Stimulated activated CD4-positive, alpha-beta T cell treated with anti-CD3 and anti-CD28 coated beads, Interleukin-4, amount 100 ng/mL, for 48 hours (primary cell): ENCODE measurements around the gene PPIF.

Experiments used
- DNase-seq, 2 donors: peaks; one replicate each; pipeline ENCODE4 v3.0.0-alpha.2; 2020; ENCODE audit warnings: low read depth in 2 of 2

Gene PPIF

DNA sequence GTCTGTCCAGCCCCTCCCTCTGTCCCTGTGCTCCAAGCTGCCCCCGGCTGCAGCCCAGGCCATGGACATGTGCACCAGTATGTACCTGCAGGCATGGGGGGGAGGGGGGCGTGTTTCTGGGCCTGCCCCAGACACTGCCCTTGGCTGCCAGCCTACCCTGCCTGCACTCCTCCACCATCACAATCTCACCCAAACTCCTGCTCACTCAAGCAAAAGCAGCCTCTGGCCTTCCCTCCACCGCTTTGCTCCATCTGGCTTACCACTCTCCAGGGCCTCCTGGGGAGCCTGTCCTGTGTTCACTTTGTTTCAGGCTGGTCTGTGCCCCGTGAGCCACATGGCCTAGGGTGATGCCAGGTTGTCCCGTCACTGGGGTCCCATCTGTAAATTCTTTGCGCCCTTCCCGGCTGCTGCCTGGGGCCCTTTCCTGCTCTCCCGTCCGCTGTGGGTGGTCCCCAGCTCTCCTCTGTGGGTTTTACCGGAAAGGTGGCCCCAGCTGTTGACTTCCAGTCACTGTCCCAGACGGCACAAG is 33.3 kb upstream of the PPIF start:
- no peak for DNase-seq

DNA sequence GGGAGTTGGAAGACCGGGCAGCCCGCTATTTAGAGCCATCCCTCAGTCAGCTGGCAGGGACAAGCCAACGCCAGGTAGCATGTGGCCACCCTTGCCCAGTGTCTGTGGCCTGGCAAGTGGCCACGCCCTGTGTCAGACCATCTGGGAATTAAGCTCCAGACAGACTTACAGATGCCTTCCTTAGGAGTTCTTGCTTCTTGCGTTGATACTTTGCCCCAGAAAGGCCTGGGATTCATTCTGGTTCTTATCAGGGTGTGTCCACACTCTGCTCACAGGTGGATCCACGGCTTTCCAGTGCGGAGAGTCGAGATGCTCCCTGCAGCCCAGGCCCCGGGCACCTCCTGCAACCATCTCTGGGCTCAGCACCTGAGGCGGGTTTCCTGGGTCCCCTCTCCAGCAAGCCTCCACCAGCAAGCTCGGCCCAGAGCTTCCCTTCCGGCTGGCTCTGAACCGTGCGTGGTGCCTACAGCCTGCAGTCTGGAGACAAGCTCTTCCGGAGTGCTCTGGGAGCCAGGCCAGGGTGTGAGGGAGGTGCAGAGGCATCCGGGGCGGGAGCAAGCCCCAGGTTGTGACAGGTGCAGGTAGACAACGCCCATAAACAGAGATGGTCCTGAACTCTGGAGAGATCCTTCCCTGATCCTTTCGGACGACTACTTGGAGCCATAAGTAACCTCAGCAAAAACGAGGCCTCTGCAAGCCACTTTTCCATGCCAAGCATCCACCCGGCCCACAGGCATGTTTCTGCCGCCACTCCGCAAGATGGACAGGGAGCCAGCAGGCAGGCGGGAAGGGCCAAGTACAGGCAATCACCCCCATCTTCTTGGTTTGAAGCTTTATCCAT is 32.3 kb upstream of the PPIF start:
- DNase-seq = no peak

DNA sequence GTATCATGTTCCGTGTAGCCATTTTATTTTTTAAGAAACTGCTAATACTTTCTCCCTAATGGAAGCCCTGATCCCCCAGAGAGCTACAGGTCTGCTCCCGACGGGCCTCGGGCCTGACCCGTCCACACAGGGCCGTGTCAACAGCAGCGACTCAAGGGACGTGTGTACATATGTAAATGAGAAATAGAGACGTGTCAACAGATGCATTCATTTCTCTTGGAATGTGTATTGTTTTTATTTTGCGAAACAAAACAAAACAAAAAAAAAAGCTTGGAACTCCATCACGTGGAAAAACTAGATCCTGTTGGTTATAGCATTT is 31.7 kb upstream of the PPIF start:
- DNase-seq = no peak

DNA sequence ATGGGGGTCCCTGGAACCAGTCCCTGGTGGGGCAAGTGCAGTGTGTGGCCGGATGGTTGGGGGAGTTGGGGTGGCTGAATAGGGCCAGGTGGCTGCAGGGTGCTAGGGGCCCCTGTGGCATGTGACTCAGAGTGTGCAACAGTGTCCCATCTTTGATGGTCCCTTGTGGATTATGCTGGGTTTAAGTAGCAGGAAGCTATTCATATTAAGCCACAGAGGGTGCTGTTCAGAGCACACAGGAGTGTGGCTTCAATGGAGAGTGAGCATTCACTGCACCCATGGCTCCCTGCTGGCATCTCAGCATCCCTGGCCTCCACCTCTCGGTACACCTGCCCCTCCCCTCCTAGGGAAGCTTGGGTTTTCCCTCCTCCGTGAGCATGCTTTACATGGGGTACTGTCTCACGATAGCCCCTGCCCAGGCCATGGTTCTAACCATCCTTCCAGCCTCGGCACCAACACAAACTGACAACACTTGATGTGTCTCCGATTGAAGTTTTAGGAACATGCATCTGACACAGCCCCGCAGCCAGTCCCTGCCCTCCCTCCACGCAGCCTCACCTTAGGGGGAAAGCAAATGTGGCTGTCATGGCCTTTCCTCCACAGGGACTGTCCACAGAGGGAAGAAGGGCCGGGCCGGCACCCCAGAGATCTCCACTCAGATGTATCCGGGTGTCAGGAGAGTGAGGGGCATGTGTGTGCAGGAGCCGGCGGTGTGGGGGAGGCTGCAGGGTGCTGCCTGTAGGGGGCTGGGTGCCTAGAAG is 30.4 kb upstream of the PPIF start:
- DNase-seq = no peak

DNA sequence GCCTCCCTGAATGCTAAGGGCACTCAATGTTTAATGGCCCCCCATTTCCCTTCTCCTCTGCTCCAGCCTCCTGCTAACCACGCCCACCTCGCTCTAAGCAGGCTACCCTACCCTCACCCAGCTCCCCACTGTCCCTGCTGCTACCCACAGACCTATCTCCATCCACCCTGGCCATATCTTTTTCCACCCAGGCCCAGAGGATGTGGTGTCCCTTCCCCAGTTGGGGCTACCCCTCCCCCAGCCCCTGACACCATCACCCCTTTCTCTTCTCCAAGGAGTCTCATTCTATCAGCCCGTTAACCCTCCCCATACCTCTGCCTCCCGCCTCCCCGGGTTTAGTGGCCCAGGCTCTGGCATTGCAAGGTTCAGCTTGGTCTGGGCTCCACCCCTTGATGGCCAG is 28.9 kb upstream of the PPIF start:
- DNase-seq = no peak

DNA sequence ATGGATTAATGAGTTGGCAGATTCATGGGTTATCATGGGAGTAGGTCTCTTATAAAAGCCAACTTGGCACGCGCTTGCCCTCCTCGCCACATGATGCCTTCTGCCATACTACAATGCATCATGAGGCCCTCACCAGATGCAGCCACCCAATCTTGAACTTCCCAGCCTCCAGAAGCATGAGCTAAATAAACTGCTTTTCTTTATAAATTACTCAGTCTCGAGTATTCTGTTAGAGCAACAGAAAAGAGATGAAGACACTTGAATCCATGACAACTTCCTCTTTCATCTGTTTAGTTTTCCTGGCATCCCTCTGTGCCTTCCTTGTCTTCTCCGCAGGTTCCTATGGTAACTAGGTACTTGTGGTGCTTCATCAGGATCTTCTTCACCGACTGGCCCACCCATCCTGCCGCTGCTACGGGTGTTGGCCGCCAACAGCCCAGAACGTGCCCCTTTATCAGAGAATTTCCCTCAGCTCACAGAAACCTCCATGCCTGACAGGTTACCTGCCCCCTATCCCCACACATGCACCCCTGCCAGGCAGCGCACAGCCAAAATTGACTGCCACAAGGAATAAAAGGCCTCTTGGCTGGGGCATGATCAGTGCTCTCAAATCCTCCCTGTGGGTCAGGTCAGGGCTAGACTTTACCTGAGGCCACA is 28.0 kb upstream of the PPIF start:
- DNase-seq = no peak

DNA sequence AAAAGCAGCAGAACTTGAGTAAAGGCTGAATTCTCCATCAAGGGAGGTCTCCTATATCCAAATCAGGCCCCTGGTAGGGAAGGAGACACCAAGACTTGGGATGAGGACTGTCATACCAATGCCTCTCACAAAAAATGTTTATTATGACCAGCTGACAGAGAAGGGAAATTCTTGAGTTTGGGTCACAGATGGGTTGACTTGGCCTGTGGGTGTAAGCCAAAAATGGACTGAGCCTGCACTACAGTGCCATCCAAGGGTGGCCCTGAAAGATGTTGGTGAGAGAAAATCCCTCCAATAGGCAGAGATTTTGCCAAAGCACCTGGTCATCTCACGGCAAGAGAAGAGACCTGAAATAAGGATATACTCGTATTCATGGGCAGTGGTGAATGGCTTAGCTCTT is 27.0 kb upstream of the PPIF start:
- DNase-seq = no peak

DNA sequence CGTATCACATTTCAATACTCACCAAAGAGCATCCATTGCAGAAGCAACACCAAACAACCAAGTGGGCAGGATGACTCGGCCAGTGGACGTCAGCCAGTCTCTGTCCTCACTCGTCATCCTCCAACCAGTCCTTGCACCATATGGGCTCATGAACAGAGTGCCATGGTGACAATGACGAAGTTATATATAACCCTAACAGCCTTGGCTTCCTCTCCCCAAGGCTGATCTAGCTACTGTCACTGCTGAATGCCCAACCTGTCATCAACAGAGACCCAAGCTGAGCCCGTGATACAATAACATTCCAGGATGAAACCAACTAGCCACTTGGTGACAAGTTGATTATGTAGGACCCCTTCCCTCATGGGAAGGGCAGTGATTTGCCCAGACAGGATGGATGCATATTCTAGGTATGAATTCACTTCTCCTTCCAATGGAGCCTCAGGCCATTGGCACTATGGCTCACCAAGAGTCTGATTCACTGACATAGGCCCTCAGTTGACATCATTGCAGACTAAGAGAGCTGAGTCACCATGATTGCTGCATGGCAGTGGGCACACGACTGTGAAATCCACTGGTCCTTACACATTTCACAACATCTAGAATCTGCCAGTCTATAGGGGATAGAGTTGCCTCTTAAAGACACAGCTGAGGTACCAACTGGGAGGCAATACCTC is 26.3 kb upstream of the PPIF start:
- no peak for DNase-seq

DNA sequence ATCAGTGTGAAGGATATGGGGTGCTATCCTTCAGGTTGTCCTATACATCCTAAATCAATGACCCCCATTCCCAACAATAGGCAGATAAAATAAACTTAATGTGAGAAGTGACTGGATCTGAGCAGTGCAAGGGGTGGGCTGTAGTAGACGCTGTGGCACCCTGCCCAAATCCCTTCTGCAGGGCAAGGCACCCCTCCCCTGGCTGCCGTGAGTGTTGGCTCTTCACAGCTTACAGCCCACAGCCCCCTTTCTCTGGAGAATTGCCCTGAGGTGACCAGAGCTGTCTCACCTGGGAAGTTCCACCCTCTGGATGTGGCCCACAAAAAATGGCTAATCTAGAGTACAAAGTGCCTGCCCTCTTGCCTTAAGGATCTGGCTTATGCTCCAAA is 25.8 kb upstream of the PPIF start:
- no peak for DNase-seq

DNA sequence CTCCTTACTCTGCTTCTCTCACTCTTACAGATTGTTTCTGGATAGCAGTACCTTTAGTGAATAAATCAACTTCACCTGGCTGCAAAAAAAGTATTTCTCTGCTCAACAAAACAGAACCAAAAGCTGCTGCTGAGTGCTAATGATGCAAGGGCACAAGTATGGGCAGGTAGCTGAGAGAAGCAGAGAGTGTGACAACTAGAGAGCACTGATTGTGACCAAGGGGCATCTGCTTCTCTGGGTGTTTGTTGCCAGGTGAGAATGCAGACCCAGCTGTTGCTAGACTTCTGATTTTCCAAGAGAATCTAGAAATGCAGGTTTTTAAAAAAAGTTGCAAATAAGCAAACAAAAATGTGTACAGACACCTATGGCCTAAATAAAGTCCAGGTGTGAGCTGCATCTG is 25.3 kb upstream of the PPIF start:
- DNase-seq = no peak

DNA sequence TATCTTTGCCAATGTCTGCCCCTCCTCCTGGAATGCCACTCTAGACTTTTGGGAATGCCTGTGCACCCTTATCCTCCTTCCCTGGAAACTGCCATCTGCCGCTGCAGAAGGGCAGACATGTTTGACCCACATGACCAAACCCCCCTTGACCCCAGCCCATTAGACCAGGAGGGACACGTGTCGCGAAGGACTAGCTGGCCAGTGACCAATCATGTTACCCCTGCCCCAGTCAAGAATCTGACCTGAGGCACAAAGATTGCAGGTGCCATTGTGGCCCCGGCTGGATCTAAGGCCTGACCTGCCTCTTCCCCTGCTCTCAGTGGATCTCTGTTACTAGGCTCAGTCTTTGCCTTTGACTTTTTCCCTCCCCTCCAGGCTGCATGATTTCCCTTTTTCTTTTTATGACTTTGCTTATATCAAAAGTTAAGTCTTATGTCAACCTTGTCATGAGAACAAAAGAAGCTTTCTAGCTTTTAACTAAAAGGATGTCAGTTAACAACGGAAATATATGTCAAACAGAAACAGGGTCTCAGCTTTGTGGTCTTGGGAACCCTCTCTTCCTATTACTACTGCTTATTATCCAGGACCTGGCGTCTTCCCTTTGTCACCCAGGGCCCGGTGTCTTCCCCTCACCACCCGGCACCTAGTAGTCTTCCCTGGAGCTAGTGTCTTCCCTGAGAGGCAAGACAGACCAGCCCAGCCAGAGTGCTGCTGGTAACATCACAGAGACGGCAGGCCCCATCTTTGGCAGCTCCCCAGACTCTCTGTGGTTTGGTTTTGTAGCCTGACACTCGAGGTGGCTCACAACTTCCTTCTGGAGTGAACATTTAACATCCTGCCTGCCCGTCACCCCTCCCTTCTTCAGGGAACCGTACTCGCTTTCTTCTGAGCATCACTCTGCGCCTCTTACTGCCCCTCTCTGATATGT is 24.4 kb upstream of the PPIF start:
- DNase-seq = peak; percentile 67 to 68

DNA sequence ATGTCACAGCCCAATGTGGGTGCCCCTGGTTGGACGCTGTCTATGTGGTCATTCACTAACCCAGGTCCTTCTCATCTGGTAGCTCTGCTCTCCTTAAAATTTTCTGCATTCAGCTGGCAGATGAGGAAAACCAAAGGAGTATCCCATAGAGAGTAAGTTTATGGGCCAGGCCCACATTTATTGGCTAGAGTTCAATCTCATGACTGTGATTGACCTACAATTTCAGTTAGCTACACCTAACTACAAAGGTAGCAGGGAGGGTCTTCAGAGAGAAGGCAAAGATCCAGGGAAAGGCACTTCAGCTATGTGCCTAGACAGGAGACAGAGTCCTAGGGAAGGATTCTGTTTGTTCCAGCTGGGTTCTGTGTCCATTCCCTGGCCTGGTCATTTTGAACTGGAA is 23.7 kb upstream of the PPIF start:
- no peak for DNase-seq

DNA sequence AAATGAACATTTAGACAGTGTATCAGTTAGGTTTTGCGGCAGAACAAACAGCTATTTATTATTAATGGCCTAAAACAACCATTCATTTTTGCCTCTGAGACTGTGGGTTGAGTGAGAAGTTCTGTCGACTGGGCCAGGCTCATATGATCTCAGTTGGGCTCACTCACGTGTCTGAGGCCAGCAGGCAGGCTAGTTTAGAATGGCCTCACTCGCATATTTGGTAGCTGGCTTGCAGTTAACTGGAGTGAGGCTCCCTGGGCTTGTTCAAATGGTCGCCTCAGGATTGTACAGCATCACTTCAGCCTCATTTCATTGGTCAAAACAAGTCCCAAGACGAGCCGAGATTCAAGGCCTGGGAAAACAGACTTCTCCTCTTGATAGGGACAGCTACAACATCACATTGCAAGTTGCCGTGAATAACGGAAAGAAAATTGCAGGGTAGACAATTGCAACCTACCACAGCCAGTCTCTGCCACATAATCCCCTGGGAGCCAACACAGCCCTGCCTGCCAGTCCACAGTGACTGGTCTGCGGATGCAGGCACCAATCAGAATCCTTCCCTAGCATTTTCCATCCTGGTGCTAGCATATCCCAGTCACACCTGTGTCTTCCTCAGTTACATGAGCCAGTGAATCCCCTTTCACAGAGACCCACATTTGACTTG is 23.1 kb upstream of the PPIF start:
- no peak for DNase-seq

DNA sequence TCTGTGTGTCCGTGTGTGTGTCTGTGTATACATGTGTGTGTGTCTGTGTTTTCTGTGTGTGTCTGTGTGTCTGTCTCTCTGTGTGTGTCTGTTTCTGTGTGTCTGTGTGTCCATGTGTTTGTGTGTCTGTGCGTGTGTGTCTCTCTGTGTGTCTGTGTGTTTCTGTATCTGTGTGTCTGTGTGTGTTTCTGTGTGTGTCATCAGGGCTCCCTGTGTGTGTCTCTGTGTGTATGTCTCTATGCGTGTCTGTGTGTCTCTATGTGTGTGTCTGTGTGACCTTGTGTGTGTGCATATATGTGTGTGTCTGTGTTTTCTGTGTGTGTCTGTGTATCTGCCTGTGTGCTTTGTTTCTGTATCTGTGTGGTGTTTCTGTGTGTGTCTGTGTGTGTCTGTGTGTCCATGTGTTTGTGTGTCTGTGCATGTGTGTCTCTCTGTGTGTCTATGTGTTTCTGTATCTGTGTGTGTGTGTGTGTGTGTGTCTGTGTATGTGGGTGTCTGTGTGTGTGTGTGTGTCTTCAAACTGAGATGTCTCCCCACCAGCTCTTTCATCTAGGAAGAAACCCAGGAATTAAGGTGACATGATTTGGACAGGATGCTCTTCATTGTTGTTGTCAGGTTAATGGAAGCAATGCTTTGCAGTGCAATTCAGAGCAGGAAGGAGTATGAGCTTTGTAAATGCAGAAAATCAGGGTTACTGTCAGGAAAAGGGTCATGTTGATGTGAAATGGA is 20.7 kb upstream of the PPIF start:
- no peak for DNase-seq

DNA sequence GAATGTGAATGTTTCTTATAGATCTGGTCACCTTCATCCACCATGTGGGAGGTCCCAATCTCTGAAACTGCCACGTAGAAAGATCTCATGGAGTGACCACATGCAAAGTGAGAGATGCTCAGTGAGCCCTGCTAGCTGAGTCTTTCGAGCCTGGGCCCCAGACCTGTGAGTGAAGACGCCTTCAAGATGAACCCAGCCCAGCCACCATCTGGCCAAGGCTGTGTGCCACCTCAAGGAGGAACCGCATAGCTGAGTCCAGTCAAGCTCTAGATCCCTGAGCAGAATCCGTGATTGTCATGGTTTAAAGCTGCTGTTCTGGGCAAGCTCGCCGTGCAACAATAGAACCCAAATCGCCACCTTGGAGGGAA is 20.2 kb upstream of the PPIF start:
- DNase-seq = no peak

DNA sequence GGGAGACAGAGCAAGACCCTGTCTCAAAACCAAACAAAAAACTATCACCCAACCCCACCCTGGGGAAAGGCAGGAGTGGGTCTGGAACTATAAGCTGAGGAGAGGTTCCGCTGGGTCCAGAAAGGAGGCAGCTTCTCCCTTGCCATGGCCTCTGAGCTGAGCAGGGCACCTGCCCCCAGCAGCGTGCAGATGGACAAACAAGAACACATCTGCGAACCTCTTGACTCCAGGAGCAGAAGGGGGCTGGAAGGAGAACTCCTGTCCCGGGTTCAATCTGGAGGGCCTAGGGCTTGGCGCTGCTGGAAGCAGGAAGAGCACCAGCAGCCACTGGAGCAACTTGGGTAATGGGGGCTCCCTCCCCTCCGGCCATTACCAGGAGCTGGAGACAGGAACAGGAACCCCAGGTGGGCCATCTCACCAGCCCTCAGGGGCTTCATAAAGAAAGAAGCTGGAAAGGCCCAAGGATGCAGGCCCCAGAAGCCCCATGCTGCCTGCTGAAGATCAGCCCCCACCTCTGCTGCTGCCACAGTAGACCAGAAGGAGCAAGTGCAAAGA is 19.0 kb upstream of the PPIF start:
- DNase-seq = no peak

DNA sequence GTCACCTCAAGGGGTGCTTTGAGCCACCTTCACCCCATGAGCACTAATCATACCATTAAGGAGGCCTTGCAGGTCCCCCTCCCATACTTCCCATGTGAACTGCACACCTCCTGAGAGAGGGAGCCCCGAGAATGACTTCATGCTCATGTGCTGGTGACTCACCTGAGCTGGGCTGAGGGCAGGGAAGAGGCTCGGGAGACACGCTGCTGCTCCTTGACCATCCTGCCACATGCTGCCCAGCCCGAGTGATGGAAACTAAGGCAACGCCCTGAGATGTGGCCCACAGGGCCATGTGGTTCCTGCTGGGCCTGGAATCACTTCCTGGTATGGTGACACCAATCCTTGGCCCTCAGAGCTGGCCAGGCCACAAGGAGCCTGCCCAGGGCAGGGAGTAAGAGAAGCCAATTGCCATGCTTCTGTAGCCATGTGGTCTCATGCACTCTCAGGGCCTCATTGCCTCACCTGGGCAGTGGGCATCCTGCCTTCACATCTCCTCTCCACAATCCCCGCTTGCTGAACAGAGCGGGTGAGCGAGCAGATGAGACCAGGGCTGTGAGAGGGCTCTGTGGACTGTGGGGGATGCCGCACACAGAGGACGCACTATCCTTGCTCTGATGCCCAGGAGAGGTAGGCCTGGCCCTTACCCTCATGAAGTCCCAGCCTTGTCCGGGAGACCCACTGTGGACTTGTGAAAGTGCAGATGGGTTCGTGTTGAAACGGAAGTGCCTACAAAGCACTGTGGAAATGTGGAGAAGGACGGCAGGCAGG is 18.3 kb upstream of the PPIF start:
- no peak for DNase-seq

DNA sequence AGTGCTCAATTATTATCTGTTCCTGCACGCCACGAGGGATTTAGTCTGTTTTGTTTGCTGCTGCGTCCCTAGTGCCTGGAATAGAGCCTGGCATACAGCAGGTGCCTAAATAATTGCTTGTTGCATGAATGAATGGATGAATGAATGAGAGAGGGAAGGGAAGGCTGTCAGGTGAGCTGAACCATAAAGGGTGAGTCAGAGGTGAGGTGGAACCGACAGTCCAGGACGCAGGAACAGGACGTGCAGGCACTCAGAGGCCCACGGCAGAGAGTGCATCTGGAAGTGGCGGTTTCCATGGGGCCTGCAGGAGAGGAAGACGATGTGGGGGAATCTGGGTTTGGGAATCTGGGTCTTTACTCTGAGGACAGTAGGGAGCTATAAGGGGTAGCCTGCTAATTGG is 17.7 kb upstream of the PPIF start:
- DNase-seq = no peak

DNA sequence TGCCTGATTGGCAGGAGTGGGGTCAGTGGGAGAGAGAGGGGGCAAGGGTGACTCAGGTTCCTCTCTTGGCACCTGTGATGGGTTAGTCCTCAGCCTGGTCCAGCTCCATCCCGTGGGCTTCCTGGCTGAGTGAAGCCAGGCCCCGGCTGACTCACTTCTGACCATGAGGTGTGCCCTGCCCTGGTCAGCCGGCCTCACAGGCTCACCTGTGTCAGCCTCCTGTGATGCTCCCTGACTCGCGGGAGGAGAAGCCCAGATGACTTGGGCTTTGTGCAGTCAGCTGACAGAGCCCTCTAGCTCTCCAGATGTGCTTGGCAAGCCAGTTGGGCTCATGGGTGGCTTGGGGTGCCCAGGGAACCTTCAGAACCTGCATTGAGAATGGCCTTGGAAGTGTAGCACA is 16.0 kb upstream of the PPIF start:
- DNase-seq = no peak
